HUES6 (cell line): ENCODE data around the gene BCL11B.

Source experiments
- H3K27ac ChIP-seq: 2 replicates; pipeline ENCODE4 v1.7.0; 2013; ENCODE audit warnings: low read depth, mild to moderate bottlenecking, low read length, inconsistent platforms
- H3K27me3 ChIP-seq: 2 replicates; pipeline ENCODE4 v1.6.1; 2013; ENCODE audit warnings: low read length; ENCODE audit not compliant: control insufficient read depth, insufficient read depth
- H3K36me3 ChIP-seq: 2 replicates; pipeline ENCODE4 v1.6.1; 2013; ENCODE audit warnings: low read length; ENCODE audit not compliant: control insufficient read depth, insufficient read depth
- H3K4me1 ChIP-seq: 2 replicates; pipeline ENCODE4 v1.6.1; 2013; ENCODE audit warnings: low read length; ENCODE audit not compliant: control insufficient read depth, insufficient read depth
- H3K4me3 ChIP-seq: 2 replicates; pipeline ENCODE4 v1.5.1; 2013; ENCODE audit warnings: low read depth, low read length
- H3K9ac ChIP-seq: one replicate; pipeline ENCODE4 v1.6.1; 2013; ENCODE audit warnings: mild to moderate bottlenecking, low read length
- H3K9me3 ChIP-seq: 2 replicates; pipeline ENCODE4 v1.6.1; 2013; ENCODE audit warnings: low read depth, low read length; ENCODE audit not compliant: control insufficient read depth, insufficient read depth

The BCL11B gene

DNA sequence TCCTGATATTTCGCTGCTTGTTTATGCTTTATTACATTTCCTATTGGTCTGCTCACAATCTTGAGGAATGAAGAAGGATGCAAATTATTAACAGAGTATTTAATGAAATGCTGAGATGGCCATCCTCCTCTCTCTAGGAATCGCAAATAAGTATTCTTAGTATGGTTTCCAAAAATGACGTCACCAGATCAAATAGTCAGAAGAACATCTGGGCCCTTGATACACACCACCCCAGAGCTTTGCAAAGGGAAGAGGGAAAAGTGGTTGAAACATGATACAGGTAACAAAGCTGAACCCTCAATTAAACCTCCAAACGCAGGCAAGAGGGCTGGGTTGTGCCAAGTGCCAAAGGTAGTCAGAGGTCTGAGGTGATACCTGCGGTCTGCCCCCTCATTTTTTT lies 107.3 kb downstream of the BCL11B start:
- H3K9me3 ChIP-seq, result 0 out of 2 replicates have a peak, but pooled peaks cover 3% of the 10 kb centered on the region
- H3K36me3 ChIP-seq, result no peaks in the 10 kb centered on the region
- no peak overlapping the region for H3K27ac ChIP-seq
- H3K27me3 ChIP-seq, result no peaks in the 10 kb centered on the region
- H3K4me1 ChIP-seq, result 0 out of 2 replicates have a peak, but pooled peaks cover 1% of the 10 kb centered on the region
- no peak overlapping the region for H3K4me3 ChIP-seq
- no peak overlapping the region for H3K9ac ChIP-seq

DNA sequence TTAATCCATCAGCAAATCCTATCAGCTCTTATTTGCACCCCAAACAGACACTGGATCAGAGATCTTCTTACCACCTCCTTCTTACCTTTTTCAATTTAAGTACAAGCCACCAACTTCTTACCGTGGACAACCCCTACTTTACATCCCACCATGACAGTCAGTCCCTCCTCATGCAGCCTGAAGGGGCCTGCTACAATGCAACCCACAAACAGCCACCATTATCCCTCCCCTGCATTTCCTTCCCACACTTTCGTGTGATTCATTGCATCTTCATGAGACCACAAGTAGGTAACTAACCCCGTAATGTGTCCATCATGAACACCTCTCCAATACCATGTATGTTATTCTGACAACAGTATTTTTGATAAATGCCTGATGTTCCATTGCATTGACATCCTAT lies 108.6 kb downstream of the BCL11B start:
- Histone ChIP-seq H3K27me3 (no peaks in the 10 kb centered on the region), H3K4me3 (no peak overlapping the region), H3K27ac (no peak overlapping the region), H3K36me3 (no peaks in the 10 kb centered on the region), H3K9me3 (0 out of 2 replicates have a peak, but pooled peaks cover 3% of the 10 kb centered on the region), H3K4me1 (no peaks in the 10 kb centered on the region), H3K9ac (no peak overlapping the region)

DNA sequence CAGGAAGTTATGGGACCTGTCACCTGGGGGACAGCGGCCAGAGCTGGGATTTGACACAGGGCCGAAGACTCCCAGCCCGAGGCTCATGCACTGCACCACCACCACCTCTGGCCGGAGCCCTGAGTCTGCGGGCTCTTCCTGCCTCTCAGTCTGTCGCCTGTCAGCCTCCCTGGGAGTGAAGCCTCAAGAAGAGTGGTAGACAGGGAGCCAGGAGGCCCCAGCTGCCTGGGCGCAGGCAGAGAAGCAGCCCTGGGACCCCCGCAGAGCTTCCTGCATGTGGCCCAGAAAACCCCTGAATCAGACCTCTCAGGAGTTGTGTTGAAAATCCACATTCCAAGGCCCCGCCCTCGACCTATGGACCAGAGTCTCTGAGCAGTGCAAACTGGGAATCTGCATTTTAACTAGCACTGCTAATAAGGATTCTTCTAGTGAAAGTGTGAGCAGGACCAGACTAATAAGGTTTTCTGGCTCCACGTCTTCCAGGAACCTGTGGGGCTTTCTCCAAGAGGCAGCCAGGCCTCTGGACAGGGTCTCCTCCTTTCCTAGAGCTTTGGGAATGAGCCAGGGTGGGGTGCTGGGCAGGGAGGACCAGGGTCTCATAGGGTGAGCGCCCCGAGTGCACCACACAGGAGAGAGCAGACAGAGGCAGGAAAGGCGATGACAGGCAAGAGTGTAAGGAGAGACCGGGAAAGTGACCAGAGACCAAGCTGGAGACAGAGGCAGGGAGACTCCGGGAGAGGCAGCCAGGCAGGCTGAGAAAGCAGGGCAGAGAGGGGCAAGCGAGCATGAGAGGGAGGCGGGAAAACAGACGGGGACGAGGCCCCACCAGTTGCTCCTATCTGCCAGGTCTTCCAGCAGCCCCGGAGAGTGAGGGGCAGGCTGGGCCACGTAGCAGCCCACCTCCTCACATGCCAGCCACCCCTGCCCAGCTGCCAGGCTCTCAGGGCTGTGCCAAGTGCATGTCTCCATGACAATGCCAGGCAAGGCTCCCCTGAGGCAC lies 112.4 kb downstream of the BCL11B start:
- H3K4me3 ChIP-seq, result no peak overlapping the region
- no peak overlapping the region for H3K27ac ChIP-seq
- no peaks in the 10 kb centered on the region for H3K4me1 ChIP-seq
- H3K9me3 ChIP-seq, result no peaks in the 10 kb centered on the region
- no peaks in the 10 kb centered on the region for H3K27me3 ChIP-seq
- no peaks in the 10 kb centered on the region for H3K36me3 ChIP-seq
- H3K9ac ChIP-seq, result no peak overlapping the region

DNA sequence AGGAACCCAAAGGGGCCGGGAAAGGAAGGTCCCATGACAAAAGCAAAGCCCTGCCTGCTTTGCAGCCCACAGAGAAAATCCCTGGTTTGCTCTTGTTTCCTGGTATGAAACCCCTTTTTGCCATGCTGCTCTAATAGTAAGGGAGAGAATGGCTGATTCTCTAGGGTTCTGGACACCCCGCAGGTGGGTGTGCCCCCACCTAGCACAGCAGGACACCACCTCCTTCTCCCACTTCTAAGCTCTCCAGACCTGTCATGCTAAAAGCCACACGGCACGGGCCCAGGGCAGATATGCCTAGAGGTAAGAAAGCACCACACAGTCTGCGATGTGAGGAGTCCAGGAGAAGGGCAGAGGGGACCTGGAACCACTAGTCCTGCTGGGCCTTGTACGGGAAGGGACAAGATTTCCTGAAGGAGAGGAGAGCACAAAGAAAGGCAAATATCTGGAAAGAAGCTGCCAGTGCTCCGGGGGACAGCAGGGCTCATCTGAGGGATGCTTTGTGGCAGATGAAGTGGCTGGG lies 113.3 kb downstream of the BCL11B start:
- Histone ChIP-seq H3K4me1 (no peaks in the 10 kb centered on the region), H3K4me3 (no peak overlapping the region), H3K9ac (no peak overlapping the region), H3K27me3 (no peaks in the 10 kb centered on the region), H3K36me3 (no peaks in the 10 kb centered on the region), H3K27ac (no peak overlapping the region), H3K9me3 (no peaks in the 10 kb centered on the region)

DNA sequence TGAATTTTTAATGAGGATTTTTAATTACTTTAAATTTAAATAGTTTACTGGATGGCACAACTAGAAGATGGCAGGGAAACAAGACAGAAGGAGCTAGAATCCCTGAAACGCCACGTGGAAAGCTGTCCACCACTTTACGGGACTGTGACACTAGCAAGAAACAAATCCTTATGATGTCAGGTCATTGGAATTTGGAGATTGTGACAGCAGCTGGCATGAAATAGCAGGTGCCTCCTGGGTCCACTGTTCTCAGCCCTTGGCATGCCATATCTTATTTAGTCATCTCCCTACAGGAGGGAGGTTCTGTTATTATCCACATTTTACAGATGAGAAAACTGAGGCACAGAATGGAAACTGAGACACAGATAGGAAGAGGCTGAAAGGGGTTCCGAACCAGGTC lies 113.8 kb downstream of the BCL11B start:
- Histone ChIP-seq H3K27me3 (no peaks in the 10 kb centered on the region), H3K27ac (no peak overlapping the region), H3K36me3 (no peaks in the 10 kb centered on the region), H3K4me1 (no peaks in the 10 kb centered on the region), H3K4me3 (no peak overlapping the region), H3K9me3 (no peaks in the 10 kb centered on the region), H3K9ac (no peak overlapping the region)

DNA sequence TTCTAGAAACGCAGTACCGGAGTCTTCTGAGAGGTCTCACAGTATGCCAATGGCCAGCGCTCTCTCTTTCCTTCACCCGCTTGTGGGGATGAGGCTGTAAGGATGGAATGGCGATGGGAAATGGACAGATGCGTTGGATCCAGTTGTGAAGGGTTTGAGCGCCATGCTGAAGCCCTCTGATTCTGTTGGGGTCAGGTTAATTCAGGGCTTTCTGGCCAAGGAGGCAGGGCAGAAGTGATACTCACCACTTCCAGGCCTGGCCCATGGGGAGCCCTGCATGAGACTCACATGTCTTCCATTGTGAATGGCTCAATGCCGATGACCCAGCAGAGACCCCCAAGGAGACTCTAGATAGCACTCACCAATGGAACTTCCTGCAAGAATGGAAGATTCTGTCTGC lies 114.3 kb downstream of the BCL11B start:
- H3K9me3 ChIP-seq, result no peaks in the 10 kb centered on the region
- no peaks in the 10 kb centered on the region for H3K36me3 ChIP-seq
- no peaks in the 10 kb centered on the region for H3K4me1 ChIP-seq
- H3K27me3 ChIP-seq, result no peaks in the 10 kb centered on the region
- H3K27ac ChIP-seq, result no peak overlapping the region
- no peak overlapping the region for H3K9ac ChIP-seq
- no peak overlapping the region for H3K4me3 ChIP-seq

DNA sequence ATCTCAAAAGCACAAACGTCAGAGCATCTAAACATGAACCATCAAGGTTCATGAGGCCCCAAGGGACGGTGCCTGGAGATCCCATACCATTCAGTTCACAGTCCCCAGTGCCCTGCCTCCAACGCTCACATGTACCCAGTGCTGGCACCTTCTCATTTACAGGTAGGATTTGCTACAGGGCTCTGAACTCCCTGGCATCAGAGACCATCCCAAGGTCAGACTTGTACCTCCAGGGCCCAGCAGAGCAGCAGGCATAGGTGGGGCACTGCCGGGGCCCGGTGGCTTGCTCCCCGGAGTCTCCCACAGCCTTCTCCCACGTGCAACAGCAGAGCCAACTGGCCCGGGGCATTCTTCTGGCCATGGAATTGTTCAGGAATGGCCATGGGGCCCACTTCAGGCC lies 114.8 kb downstream of the BCL11B start:
- Histone ChIP-seq H3K4me3 (no peak overlapping the region), H3K9ac (no peak overlapping the region), H3K27me3 (no peaks in the 10 kb centered on the region), H3K27ac (no peak overlapping the region), H3K9me3 (no peaks in the 10 kb centered on the region), H3K4me1 (no peaks in the 10 kb centered on the region), H3K36me3 (no peaks in the 10 kb centered on the region)

DNA sequence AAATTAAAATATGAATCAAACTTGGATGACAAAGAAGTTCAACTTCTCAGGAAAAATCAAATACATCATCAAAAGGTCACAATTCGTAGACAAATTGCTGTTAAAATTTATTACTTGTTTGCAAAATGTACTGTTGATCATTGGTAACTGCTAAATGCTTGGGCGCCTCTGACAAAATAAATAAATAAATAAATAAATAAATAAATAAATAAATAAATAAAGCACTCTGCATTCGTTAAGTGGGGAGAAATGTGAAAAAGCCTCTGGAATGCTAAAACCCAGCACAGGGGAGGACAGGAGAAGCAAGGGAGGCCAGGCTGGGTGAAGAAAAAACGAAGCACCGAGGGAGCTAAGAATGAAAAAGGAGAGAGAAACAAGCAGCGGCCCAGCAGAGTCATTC lies 115.2 kb downstream of the BCL11B start:
- Histone ChIP-seq H3K4me3 (no peak overlapping the region), H3K27ac (no peak overlapping the region), H3K27me3 (no peaks in the 10 kb centered on the region), H3K9ac (no peak overlapping the region), H3K4me1 (no peaks in the 10 kb centered on the region), H3K36me3 (no peaks in the 10 kb centered on the region), H3K9me3 (no peaks in the 10 kb centered on the region)

DNA sequence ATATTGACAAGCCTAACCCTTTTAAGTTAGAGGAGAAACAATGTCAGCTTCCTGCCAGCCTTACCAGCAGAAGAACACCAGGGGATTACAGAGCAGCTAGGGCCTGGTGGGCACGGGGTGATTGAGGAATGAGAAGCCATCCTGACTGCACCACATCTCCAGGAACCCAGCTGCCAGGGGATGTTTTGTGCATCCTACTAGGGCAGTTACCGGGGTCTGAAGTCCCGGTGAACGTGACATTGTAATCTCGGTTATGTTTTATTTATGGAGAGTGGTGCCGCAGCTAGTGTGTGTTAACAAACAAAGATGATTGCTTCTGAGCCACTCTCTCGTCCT lies 115.9 kb downstream of the BCL11B start:
- no peak overlapping the region for H3K9ac ChIP-seq
- no peaks in the 10 kb centered on the region for H3K36me3 ChIP-seq
- H3K4me3 ChIP-seq, result no peak overlapping the region
- H3K27me3 ChIP-seq, result no peaks in the 10 kb centered on the region
- no peaks in the 10 kb centered on the region for H3K9me3 ChIP-seq
- H3K4me1 ChIP-seq, result no peaks in the 10 kb centered on the region
- H3K27ac ChIP-seq, result no peak overlapping the region

DNA sequence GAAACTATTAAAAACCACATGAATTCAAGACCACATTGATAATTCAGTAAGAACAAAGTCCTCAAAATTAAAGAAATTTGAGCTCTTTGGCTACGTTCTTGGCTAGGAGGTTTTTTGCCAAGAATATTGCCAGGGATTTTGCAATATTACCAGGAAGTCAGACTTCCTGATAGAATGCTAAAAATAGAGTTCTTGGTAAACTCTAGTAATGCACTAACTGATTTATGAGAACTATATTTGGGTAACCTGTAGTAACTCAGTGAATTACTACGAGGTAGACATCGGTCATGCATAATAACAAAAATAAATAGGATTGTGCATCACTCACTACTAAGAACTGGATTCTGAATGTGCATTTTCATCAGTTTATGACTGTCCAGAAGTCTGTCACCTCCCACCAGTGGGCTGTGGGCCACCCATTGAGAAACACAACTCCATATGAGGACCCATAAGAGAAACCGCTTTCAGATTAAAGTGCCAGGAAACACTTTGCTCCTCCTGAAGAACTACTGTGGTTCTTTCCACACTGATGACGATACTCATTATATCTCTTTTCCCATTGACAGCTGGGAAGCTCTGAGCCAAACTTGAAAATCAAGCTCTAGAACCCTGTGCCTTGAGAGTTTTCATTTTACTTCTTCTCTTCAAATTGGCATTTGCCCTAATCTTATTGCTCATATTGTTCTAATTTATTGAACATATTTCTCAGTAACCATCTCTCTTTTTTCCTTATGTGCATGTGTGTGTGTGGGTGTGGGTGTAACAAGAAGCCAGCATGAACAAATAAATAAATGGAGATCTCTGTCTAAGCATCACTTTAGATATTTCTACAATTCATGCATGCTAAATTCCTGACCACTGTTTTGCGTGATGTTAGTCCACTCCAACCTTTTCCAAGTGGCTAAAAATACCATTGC lies 116.6 kb downstream of the BCL11B start:
- Histone ChIP-seq H3K27me3 (no peaks in the 10 kb centered on the region), H3K4me1 (no peaks in the 10 kb centered on the region), H3K4me3 (no peak overlapping the region), H3K9ac (no peak overlapping the region), H3K27ac (no peak overlapping the region), H3K36me3 (no peaks in the 10 kb centered on the region), H3K9me3 (no peaks in the 10 kb centered on the region)

DNA sequence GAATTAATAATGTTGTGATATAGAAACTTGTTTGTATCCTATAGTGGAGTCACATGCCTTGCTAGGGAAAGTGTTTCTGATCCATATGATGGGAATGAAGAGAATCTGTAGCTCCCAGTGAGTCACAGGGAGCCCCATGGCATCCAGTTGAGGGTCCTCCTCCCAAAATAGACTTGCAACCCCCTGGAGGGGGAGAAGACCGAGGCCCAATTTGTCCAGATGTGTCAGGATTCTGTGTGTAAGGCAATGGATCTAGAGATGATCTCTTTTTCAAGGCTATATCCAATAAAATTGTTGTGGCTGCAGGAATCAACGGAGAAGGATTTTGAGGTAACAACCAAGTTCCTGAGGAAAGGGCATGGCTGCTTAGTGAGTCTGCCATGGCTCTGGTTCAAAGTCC lies 121.8 kb downstream of the BCL11B start:
- no peaks in the 10 kb centered on the region for H3K36me3 ChIP-seq
- no peaks in the 10 kb centered on the region for H3K9me3 ChIP-seq
- no peak overlapping the region for H3K9ac ChIP-seq
- H3K27ac ChIP-seq, result no peak overlapping the region
- H3K27me3 ChIP-seq, result no peaks in the 10 kb centered on the region
- no peak overlapping the region for H3K4me3 ChIP-seq
- no peaks in the 10 kb centered on the region for H3K4me1 ChIP-seq
